CD4-positive, alpha-beta T cell treated with Interferon alpha-2 for 1 hour (primary cell): ENCODE measurements around the gene ZFAND2B.
"Not testable (repeated sequence)": the region's sequence is repeated elsewhere in the genome, so short reads cannot be mapped to it uniquely, and the experiment has no call there.

Experiments
- DNase-seq, 2 donors: peaks; one replicate each; pipeline ENCODE4 v3.0.0-alpha.2; 2020 to 2022

Gene ZFAND2B

DNA sequence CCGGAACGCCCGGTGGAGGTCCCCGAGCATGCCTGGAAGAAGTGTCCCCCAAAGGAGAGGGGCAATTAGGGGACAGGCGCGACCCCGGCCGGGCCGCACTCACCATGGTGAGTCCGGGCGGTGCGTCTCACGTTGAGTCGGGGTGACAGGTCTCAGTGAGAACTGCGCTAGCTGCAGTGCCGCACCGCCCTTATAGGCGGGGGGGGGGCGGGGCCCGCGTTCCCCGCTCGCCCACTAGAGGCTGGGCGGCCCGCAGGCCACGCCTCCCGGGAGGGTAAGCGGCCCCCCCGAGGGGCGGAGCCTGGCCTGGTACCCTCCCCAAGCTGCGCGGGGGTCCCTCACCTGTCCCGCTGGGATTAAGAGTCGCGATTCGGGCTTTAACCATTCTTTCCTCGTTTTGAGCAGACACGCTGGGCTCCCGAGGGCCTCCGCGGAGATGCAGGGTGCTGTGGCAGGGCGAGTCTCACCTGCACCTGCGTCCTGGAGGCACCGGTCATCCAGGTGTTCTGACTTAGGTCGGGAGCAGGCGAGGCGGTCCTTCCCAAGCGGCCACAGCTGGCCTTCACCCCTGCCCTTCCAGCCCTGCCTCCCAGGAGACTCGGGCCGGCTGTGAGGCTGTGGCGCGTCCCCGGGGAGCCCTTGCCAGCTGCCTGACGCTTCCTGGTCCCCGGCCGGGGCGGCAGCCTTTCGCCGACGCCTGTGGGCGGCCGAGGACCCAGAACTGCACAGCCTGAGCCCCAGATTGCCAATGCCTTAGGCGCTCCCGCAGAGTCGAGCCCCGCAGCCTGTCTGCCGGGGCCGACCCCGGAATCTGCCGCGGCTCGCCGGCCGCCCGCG, 47.4 kb downstream of the ZFAND2B start, which contains the start of gene TUBA4A:
TSS of gene TUBA4A (minus strand) at position 166 of the 837 bp plus-strand sequence. CDS start at position 106, 60 bp downstream.
- peak; percentile 91 to 94 for DNase-seq

DNA sequence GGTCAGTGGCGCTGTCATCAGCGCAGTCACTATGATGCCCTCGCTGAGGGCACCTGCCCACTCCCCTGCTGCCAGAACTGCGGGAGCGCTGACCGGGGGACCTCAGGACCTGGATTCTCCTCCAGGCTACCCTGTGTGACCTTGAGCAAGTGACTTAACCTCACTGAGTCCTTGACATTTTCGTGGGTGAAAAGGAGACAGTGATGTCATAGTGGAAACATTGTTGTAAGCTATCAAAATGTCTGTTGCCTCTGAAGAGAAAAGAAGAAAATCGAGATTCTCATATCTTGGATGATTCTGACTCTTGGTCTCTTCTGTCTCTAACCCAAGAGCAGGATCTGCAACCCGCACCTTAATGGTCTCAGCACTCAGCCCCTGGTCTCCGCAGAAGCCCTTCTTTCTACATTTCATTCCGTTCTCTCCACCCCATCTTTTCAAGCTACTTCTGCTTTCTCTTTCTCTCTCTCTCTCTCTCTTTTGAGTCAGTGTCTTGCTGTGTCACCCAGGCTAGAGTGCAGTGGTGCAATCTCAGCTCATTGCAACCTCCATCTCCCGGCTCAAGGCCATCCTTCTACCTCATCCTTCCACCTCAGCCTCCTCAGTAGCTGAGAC, 48.1 kb downstream of the ZFAND2B start:
- peak; percentile 48 to 61 for DNase-seq

DNA sequence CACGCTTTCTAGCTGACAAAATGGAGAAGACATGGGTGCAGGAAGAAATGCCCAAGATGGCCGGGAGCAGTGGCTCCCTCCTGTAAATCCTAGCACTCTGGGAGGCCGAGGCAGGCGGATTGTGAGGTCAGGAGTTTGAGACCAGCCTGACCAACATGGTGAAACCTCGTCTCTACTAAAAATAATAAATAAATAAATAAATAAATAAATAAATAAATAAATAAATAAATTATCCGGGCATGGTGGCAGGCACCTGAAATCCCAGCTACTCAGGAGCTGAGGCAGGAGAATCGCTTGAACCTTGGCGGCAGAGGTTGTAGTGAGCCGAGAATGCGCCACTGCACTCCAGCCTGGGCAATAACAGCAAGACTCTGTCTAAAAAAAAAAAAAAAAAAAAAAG, 52.4 kb downstream of the ZFAND2B start:
- DNase-seq, result not testable (repeated sequence)
